Activated T-helper 2 cell treated with anti-CD3 and anti-CD28 coated beads, Interferon-gamma antibody, Interleukin-2, Interleukin-4, amounts not matched to agents 10 μg/mL and 5 μg/mL and 100 μg/mL, durations not matched to agents 14 hours and 24 hours and 36 hours (primary cell): ENCODE results near the gene CCDC122. TPM values are rescaled to one million over a fixed set of nuclear protein-coding genes. Genes with fewer than 3 reads are reported as not detected.
A peak's percentile ranks its signal among the peaks of the same experiment; 100 is the strongest.

Experiments used
- DNase-seq: peaks from one replicate; pipeline ENCODE4 v3.0.0; 2021; ENCODE audit warnings: low spot score
- H3K27ac Mint-ChIP-seq: one replicate; pipeline ENCODE4 v1.8.0; 2021; ENCODE audit warnings: mixed read lengths
- H3K27me3 Mint-ChIP-seq: one replicate; pipeline ENCODE4 v1.8.0; 2021; ENCODE audit warnings: low read depth, mixed read lengths
- H3K36me3 Mint-ChIP-seq: one replicate; pipeline ENCODE4 v1.8.0; 2021; ENCODE audit warnings: low read depth, mixed read lengths
- H3K4me1 Mint-ChIP-seq: one replicate; pipeline ENCODE4 v1.8.0; 2021; ENCODE audit warnings: low read depth, mixed read lengths
- H3K4me3 Mint-ChIP-seq: one replicate; pipeline ENCODE4 v1.8.0; 2021; ENCODE audit warnings: low read depth, mild to moderate bottlenecking, moderate library complexity, mixed read lengths
- H3K9me3 Mint-ChIP-seq: one replicate; pipeline ENCODE4 v1.8.0; 2021; ENCODE audit warnings: mixed read lengths
- intact Hi-C: fragments of 100-400 bp; cut with micrococcal nuclease; formaldehyde crosslinking; loops from one replicate; pipeline ENCODE4 v1.15.1; 2023
- total RNA-seq: library from RNA; stranded (reverse); gene quantifications from 2 replicates; pipeline ENCODE4 v1.2.3, GENCODE V29; 2022

The CCDC122 gene
- total RNA-seq, 1 donor from 2014 or later = 0.11 TPM

- H3K4me3 Mint-ChIP-seq = no peak overlapping the region
- H3K9me3 Mint-ChIP-seq = no peaks in the 10 kb centered on the region
- H3K4me1 Mint-ChIP-seq = no peaks in the 10 kb centered on the region
- intact Hi-C loops = no loop called here
- no peak overlapping the region for H3K27ac Mint-ChIP-seq
- H3K27me3 Mint-ChIP-seq = peaks cover 17% of the 10 kb centered on the region
- no peak for DNase-seq
- no peaks in the 10 kb centered on the region for H3K36me3 Mint-ChIP-seq
These were observed 63.1 kb downstream of the CCDC122 start for GRCh38 chr13:43816401-43816889.

GRCh38 chr13:43815204-43815603 lies 64.3 kb downstream of the CCDC122 start:
- intact Hi-C loops = no loop called here

GRCh38 chr13:43808676-43809075 lies 70.9 kb downstream of the CCDC122 start:
- H3K36me3 Mint-ChIP-seq = no peaks in the 10 kb centered on the region
- intact Hi-C loops = no loop called here
- peaks cover 3% of the 10 kb centered on the region for H3K4me1 Mint-ChIP-seq
- DNase-seq = no peak
- no peak overlapping the region for H3K27ac Mint-ChIP-seq
- H3K4me3 Mint-ChIP-seq = no peak overlapping the region
- peaks cover 16% of the 10 kb centered on the region for H3K27me3 Mint-ChIP-seq
- no peaks in the 10 kb centered on the region for H3K9me3 Mint-ChIP-seq

More at GRCh38 chr13:43815204-43815603, 64.3 kb downstream of the CCDC122 start:
- Mint-ChIP-seq H3K27me3 (peaks cover 19% of the 10 kb centered on the region), H3K4me3 (no peak overlapping the region), H3K9me3 (no peaks in the 10 kb centered on the region), H3K27ac (no peak overlapping the region), H3K36me3 (no peaks in the 10 kb centered on the region), H3K4me1 (no peaks in the 10 kb centered on the region)
- no peak for DNase-seq

GRCh38 chr13:43805681-43806128 lies 73.8 kb downstream of the CCDC122 start:
- Mint-ChIP-seq H3K27me3 (peaks cover 9% of the 10 kb centered on the region), H3K4me1 (peaks cover 3% of the 10 kb centered on the region)
- intact Hi-C loops = no loop called here

GRCh38 chr13:43805071-43805468 lies 74.5 kb downstream of the CCDC122 start:
- no peak overlapping the region for H3K27ac Mint-ChIP-seq
- H3K36me3 Mint-ChIP-seq = no peaks in the 10 kb centered on the region
- intact Hi-C loops = no loop called here

More at GRCh38 chr13:43805681-43806128, 73.8 kb downstream of the CCDC122 start:
- no peak overlapping the region for H3K4me3 Mint-ChIP-seq
- no peaks in the 10 kb centered on the region for H3K36me3 Mint-ChIP-seq
- H3K27ac Mint-ChIP-seq = no peak overlapping the region
- no peak for DNase-seq
- no peaks in the 10 kb centered on the region for H3K9me3 Mint-ChIP-seq

GRCh38 chr13:43804461-43805070 lies 75.0 kb downstream of the CCDC122 start:
- Mint-ChIP-seq H3K27me3 (peaks cover 12% of the 10 kb centered on the region), H3K9me3 (no peaks in the 10 kb centered on the region)

More at GRCh38 chr13:43805071-43805468, 74.5 kb downstream of the CCDC122 start:
- no peaks in the 10 kb centered on the region for H3K9me3 Mint-ChIP-seq
- no peak for DNase-seq
- H3K4me3 Mint-ChIP-seq = no peak overlapping the region
- H3K4me1 Mint-ChIP-seq = peaks cover 3% of the 10 kb centered on the region
- H3K27me3 Mint-ChIP-seq = peaks cover 9% of the 10 kb centered on the region

GRCh38 chr13:43802511-43802910 lies 77.0 kb downstream of the CCDC122 start:
- H3K27me3 Mint-ChIP-seq = peaks cover 18% of the 10 kb centered on the region
- H3K4me3 Mint-ChIP-seq = no peak overlapping the region
- DNase-seq = no peak
- H3K36me3 Mint-ChIP-seq = no peaks in the 10 kb centered on the region
- no peak overlapping the region for H3K27ac Mint-ChIP-seq
- H3K4me1 Mint-ChIP-seq = peaks cover 3% of the 10 kb centered on the region
- intact Hi-C loops = no loop called here
- H3K9me3 Mint-ChIP-seq = no peaks in the 10 kb centered on the region

More at GRCh38 chr13:43804461-43805070, 75.0 kb downstream of the CCDC122 start:
- peaks cover 3% of the 10 kb centered on the region for H3K4me1 Mint-ChIP-seq
- H3K4me3 Mint-ChIP-seq = no peak overlapping the region
- H3K27ac Mint-ChIP-seq = no peak overlapping the region
- intact Hi-C loops = loop anchor here (1.0 kb wide), 1 partner anchor 835 kb away; no protein-coding TSS in a partner anchor
- DNase-seq = no peak
- no peaks in the 10 kb centered on the region for H3K36me3 Mint-ChIP-seq

GRCh38 chr13:43800828-43801227 lies 78.7 kb downstream of the CCDC122 start:
- peaks cover 15% of the 10 kb centered on the region for H3K4me1 Mint-ChIP-seq
- peaks cover 30% of the 10 kb centered on the region for H3K27me3 Mint-ChIP-seq
- intact Hi-C loops = no loop called here
- DNase-seq = no peak
- H3K4me3 Mint-ChIP-seq = no peak overlapping the region
- no peaks in the 10 kb centered on the region for H3K9me3 Mint-ChIP-seq
- H3K36me3 Mint-ChIP-seq = no peaks in the 10 kb centered on the region
- no peak overlapping the region for H3K27ac Mint-ChIP-seq

- Mint-ChIP-seq H3K9me3 (no peaks in the 10 kb centered on the region), H3K27ac (no peak overlapping the region), H3K4me1 (peaks cover 12% of the 10 kb centered on the region), H3K36me3 (no peaks in the 10 kb centered on the region), H3K4me3 (no peak overlapping the region), H3K27me3 (peaks cover 40% of the 10 kb centered on the region)
- DNase-seq = no peak
- intact Hi-C loops = loop anchor here (5.0 kb wide), 1 partner anchor 1302 kb away; no protein-coding TSS in a partner anchor
These were observed 80.3 kb downstream of the CCDC122 start for GRCh38 chr13:43799191-43799590.

- H3K4me3 Mint-ChIP-seq = no peak overlapping the region
- H3K27ac Mint-ChIP-seq = no peak overlapping the region
- H3K9me3 Mint-ChIP-seq = no peaks in the 10 kb centered on the region
- DNase-seq = no peak
- no peaks in the 10 kb centered on the region for H3K36me3 Mint-ChIP-seq
- peaks cover 43% of the 10 kb centered on the region for H3K27me3 Mint-ChIP-seq
- intact Hi-C loops = loop anchor here (5.0 kb wide), 1 partner anchor 1301 kb away; no protein-coding TSS in a partner anchor
- peaks cover 12% of the 10 kb centered on the region for H3K4me1 Mint-ChIP-seq
These were observed 81.7 kb downstream of the CCDC122 start for GRCh38 chr13:43797869-43798268.

- Mint-ChIP-seq H3K9me3 (no peaks in the 10 kb centered on the region), H3K27me3 (peaks cover 42% of the 10 kb centered on the region), H3K4me1 (peaks cover 12% of the 10 kb centered on the region), H3K27ac (peak overlapping the region; percentile 47), H3K36me3 (no peaks in the 10 kb centered on the region), H3K4me3 (no peak overlapping the region)
- no peak for DNase-seq
- intact Hi-C loops = loop anchor here (5.0 kb wide), 1 partner anchor 1300 kb away; no protein-coding TSS in a partner anchor
These were observed 82.4 kb downstream of the CCDC122 start for GRCh38 chr13:43797159-43797558.

GRCh38 chr13:43794416-43794815 lies 85.1 kb downstream of the CCDC122 start:
- no peak overlapping the region for H3K4me3 Mint-ChIP-seq
- peaks cover 54% of the 10 kb centered on the region for H3K27me3 Mint-ChIP-seq
- H3K9me3 Mint-ChIP-seq = no peaks in the 10 kb centered on the region
- no peaks in the 10 kb centered on the region for H3K36me3 Mint-ChIP-seq
- H3K4me1 Mint-ChIP-seq = peaks cover 12% of the 10 kb centered on the region
- intact Hi-C loops = no loop called here
- H3K27ac Mint-ChIP-seq = no peak overlapping the region
- DNase-seq = no peak

GRCh38 chr13:43792076-43792881 lies 87.3 kb downstream of the CCDC122 start:
- intact Hi-C loops = no loop called here
- no peak for DNase-seq
- Mint-ChIP-seq H3K27me3 (peaks cover 62% of the 10 kb centered on the region), H3K4me3 (no peak overlapping the region), H3K9me3 (no peaks in the 10 kb centered on the region), H3K36me3 (no peaks in the 10 kb centered on the region), H3K27ac (no peak overlapping the region), H3K4me1 (peaks cover 10% of the 10 kb centered on the region)
